HepG2 (cell line): ENCODE measurements around the gene DHTKD1. TPM values are rescaled to one million over a fixed set of nuclear protein-coding genes. Genes with fewer than 3 reads are reported as not detected.

Experiments used
- AGO2 ChIP-seq: fragments of 200-400 bp; formaldehyde crosslinking; optimal IDR thresholded peaks from 2 replicates; pipeline ENCODE3; 2017; ENCODE audit warnings: mild to moderate bottlenecking, low read depth, low read length, moderate library complexity
- ARHGAP35 ChIP-seq: sonication (generic); formaldehyde crosslinking; IDR thresholded peaks from 2 replicates; pipeline ENCODE4 v1.9.0; 2022; ENCODE audit warnings: mild to moderate bottlenecking, inconsistent platforms, moderate library complexity, missing genetic modification reagents, borderline replicate concordance
- ARNT2 ChIP-seq: sonication (generic); formaldehyde crosslinking; IDR thresholded peaks from 2 replicates; pipeline ENCODE4 v1.8.0; 2022; ENCODE audit warnings: mild to moderate bottlenecking, low read depth, missing genetic modification reagents, moderate library complexity
- CAMTA2 ChIP-seq: sonication (generic); formaldehyde crosslinking; IDR thresholded peaks from 2 replicates; pipeline ENCODE4 v1.4.0; 2020; ENCODE audit warnings: mild to moderate bottlenecking, missing genetic modification reagents, borderline replicate concordance
- CEBPB ChIP-seq: IDR thresholded peaks from 2 replicates; pipeline ENCODE4 v1.6.1; 2011; ENCODE audit warnings: low read depth, low read length, improper control_type of control experiment, borderline replicate concordance
- DMAP1 ChIP-seq: IDR thresholded peaks from 2 replicates; pipeline ENCODE4 v1.6.1; 2016
- GTF3A ChIP-seq: sonication (generic); formaldehyde crosslinking; conservative IDR thresholded peaks from 2 replicates; pipeline ENCODE4 v1.4.0; 2020; ENCODE audit warnings: mild to moderate bottlenecking, missing genetic modification reagents
- KAT2B ChIP-seq: fragments of 150-350 bp; IDR thresholded peaks from 2 replicates; pipeline ENCODE4 v1.6.1; 2014; ENCODE audit warnings: low read depth, low read length, borderline replicate concordance
- KLF13 ChIP-seq: sonication (generic); formaldehyde crosslinking; IDR thresholded peaks from 2 replicates; pipeline ENCODE4 v1.4.0; 2020; ENCODE audit warnings: mild to moderate bottlenecking, missing genetic modification reagents
- MED1 ChIP-seq: sonication (generic); formaldehyde crosslinking; IDR thresholded peaks from 2 replicates; pipeline ENCODE4 v1.4.0; 2020; ENCODE audit warnings: missing genetic modification reagents
- PHF8 ChIP-seq: sonication (generic); formaldehyde crosslinking; IDR thresholded peaks from 2 replicates; pipeline ENCODE4 v1.5.0; 2020; ENCODE audit warnings: missing genetic modification reagents
- POLR2AphosphoS5 ChIP-seq: IDR thresholded peaks from 2 replicates; pipeline ENCODE4 v1.6.1; 2012; ENCODE audit warnings: low read depth, low read length
- PRDM4 ChIP-seq: sonication (generic); formaldehyde crosslinking; IDR thresholded peaks from 2 replicates; pipeline ENCODE4 v1.9.0; 2021; ENCODE audit warnings: missing genetic modification reagents, borderline replicate concordance
- SMARCE1 ChIP-seq: fragments of 450-650 bp; IDR thresholded peaks from 2 replicates; pipeline ENCODE4 v1.6.1; 2017; ENCODE audit warnings: borderline replicate concordance
- SNRNP70 ChIP-seq: fragments of 200-400 bp; formaldehyde crosslinking; IDR thresholded peaks from 2 replicates; pipeline ENCODE4 v1.6.1; 2017; ENCODE audit warnings: mild to moderate bottlenecking, low read depth, low read length, moderate library complexity
- SRSF4 ChIP-seq: fragments of 200-400 bp; formaldehyde crosslinking; IDR thresholded peaks from one replicate; pipeline ENCODE4 v1.6.1; 2018; ENCODE audit warnings: mild to moderate bottlenecking, low read depth, low read length, moderate library complexity; ENCODE audit not compliant: poor library complexity, severe bottlenecking
- SYNCRIP ChIP-seq: fragments of 200-400 bp; formaldehyde crosslinking; IDR thresholded peaks from 2 replicates; pipeline ENCODE4 v1.6.1; 2018; ENCODE audit warnings: mild to moderate bottlenecking, low read depth, low read length; ENCODE audit not compliant: insufficient read depth
- THYN1 ChIP-seq: sonication (generic); formaldehyde crosslinking; IDR thresholded peaks from 2 replicates; pipeline ENCODE4 v1.8.1; 2023; ENCODE audit warnings: low read depth, mild to moderate bottlenecking, moderate library complexity, missing genetic modification reagents, borderline replicate concordance
- ZFP37 ChIP-seq: sonication (generic); formaldehyde crosslinking; IDR thresholded peaks from 2 replicates; pipeline ENCODE4 v1.4.0; 2020; ENCODE audit warnings: missing genetic modification reagents, borderline replicate concordance
- ZNF12 ChIP-seq: sonication (generic); formaldehyde crosslinking; IDR thresholded peaks from 2 replicates; pipeline ENCODE4 v1.5.0; 2020; ENCODE audit warnings: missing genetic modification reagents
- ZNF17 ChIP-seq: sonication (generic); formaldehyde crosslinking; IDR thresholded peaks from 2 replicates; pipeline ENCODE4 v1.5.0; 2020; ENCODE audit warnings: mild to moderate bottlenecking, missing genetic modification reagents
- ZNF20 ChIP-seq: sonication (generic); formaldehyde crosslinking; IDR thresholded peaks from 2 replicates; pipeline ENCODE4 v1.4.0; 2020; ENCODE audit warnings: mild to moderate bottlenecking, moderate library complexity, missing genetic modification reagents
- ZNF253 ChIP-seq: sonication (generic); formaldehyde crosslinking; IDR thresholded peaks from 2 replicates; pipeline ENCODE4 v1.8.0; 2022; ENCODE audit warnings: mild to moderate bottlenecking, missing genetic modification reagents, borderline replicate concordance
- ZNF432 ChIP-seq: sonication (generic); formaldehyde crosslinking; IDR thresholded peaks from 2 replicates; pipeline ENCODE4 v1.5.0; 2020; ENCODE audit warnings: missing genetic modification reagents, mild to moderate bottlenecking, borderline replicate concordance
- ZNF576 ChIP-seq: sonication (generic); formaldehyde crosslinking; IDR thresholded peaks from 2 replicates; pipeline ENCODE4 v1.4.0; 2020; ENCODE audit warnings: mild to moderate bottlenecking, missing genetic modification reagents
- ZNF616 ChIP-seq: sonication (generic); formaldehyde crosslinking; IDR thresholded peaks from 2 replicates; pipeline ENCODE4 v1.5.0; 2020; ENCODE audit warnings: low read depth, mild to moderate bottlenecking, missing genetic modification reagents
- polyA plus RNA-seq, 8 experiments: library from polyadenylated mRNA; depleted of rRNA in 3 of 8; stranded (reverse) in 7 of 8; unstranded in 1 of 8; fragments of >200 nt; fragmentation: Illumina TruSeq in 4 of 8; extraction: Trizol in 4 of 8; gene quantifications; 2 replicates each; pipeline versions ENCODE4 v1.2.1 to v1.2.3, GENCODE V29; 2011 to 2016; ENCODE audit warnings: low read depth in 4 of 8, missing spikeins in 1 of 8, mixed read lengths in 1 of 8; ENCODE audit not compliant: insufficient read depth in 1 of 8
- total RNA-seq, 5 experiments: library from RNA; depleted of rRNA; stranded (reverse); fragments of >200 nt; fragmentation: Illumina TruSeq; extraction: Trizol; gene quantifications; 2 replicates each; pipeline ENCODE4 v1.2.3, GENCODE V29; 2016; ENCODE audit warnings: low read depth in 1 of 5
- TF ChIP-seq, protein P1 (sequence below): sonication (generic); formaldehyde crosslinking; IDR thresholded peaks from 2 replicates; pipeline ENCODE4 v1.4.0; 2020; ENCODE audit warnings: low read depth, mild to moderate bottlenecking, missing genetic modification reagents

DHTKD1 gene
- total and polyA plus RNA-seq, 2 of the 13 experiments (the other 11 are each of a cell fraction or from before 2014, with no cell fraction given) = 9.6 to 14.1 TPM

- TF ChIP-seq KAT2B (no peak), SYNCRIP (no peak), ZNF17 (CRISPR knock-in tag) (no peak), PRDM4 (CRISPR knock-in tag) (no peak), ZNF20 (no peak), KLF13 (no peak), THYN1 (CRISPR knock-in tag) (no peak), ZNF12 (no peak), DMAP1 (CRISPR knock-in tag) (peak; percentile 52), POLR2AphosphoS5 (peak; percentile 61), CAMTA2 (CRISPR knock-in tag) (no peak), AGO2 (no peak), SRSF4 (no peak), ZNF616 (CRISPR knock-in tag) (no peak), SMARCE1 (no peak), PHF8 (CRISPR knock-in tag) (no peak; the same call in 1 of the 2 replicates), SNRNP70 (no peak), ARHGAP35 (CRISPR knock-in tag) (0 out of 2 replicates have a peak, but pooled peaks have one; percentile 23), ARNT2 (CRISPR knock-in tag) (no peak), CEBPB (no peak), ZFP37 (CRISPR knock-in tag) (no peak; the same call in 1 of the 2 replicates), ZNF432 (CRISPR knock-in tag) (no peak), ZNF576 (CRISPR knock-in tag) (0 out of 2 replicates have a peak, but pooled peaks have one; percentile 22), ZNF253 (CRISPR knock-in tag) (no peak), GTF3A (CRISPR knock-in tag) (no peak), MED1 (CRISPR knock-in tag) (no peak)
- TF ChIP-seq, protein P1, sequence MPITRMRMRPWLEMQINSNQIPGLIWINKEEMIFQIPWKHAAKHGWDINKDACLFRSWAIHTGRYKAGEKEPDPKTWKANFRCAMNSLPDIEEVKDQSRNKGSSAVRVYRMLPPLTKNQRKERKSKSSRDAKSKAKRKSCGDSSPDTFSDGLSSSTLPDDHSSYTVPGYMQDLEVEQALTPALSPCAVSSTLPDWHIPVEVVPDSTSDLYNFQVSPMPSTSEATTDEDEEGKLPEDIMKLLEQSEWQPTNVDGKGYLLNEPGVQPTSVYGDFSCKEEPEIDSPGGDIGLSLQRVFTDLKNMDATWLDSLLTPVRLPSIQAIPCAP (CRISPR knock-in tag) = no peak
Measured at GRCh38 chr10:12042797-12043651, 25.7 kb upstream of the DHTKD1 start, which contains the start of gene UPF2 (continued).
